Stimulated activated CD8-positive, alpha-beta memory T cell treated with anti-CD3 and anti-CD28 coated beads, Interleukin-12 subunit alpha, Interleukin-12 subunit beta, amount 100 ng/mL, for 4 hours (primary cell): ENCODE measurements around the gene USF3.

Experiments
- DNase-seq: peaks from one replicate; pipeline ENCODE4 v3.0.0-alpha.2; 2020; ENCODE audit warnings: low read depth

Gene USF3

GRCh38 chr3:113607219-113607596 lies 89.2 kb downstream of the USF3 start:
- no peak for DNase-seq

GRCh38 chr3:113606539-113607218 lies 89.8 kb downstream of the USF3 start:
- DNase-seq, result no peak

GRCh38 chr3:113602836-113603235 lies 93.6 kb downstream of the USF3 start:
- no peak for DNase-seq

- DNase-seq, result no peak
Observed at GRCh38 chr3:113602256-113602655, 94.2 kb downstream of the USF3 start.

- DNase-seq, result no peak
Observed at GRCh38 chr3:113601240-113601639, 95.2 kb downstream of the USF3 start.

- no peak for DNase-seq
Observed at GRCh38 chr3:113600418-113601182, 95.8 kb downstream of the USF3 start.
